Panc1 (cell line): ENCODE results near the gene AKAP13. TPM values are rescaled to one million over a fixed set of nuclear protein-coding genes. Genes with fewer than 3 reads are reported as not detected.

Experiments
- ATAC-seq: fragments of 200-7000 bp; cut with Tn5 transposase; 2 replicates; pipeline ENCODE4 v1.9.1; 2020; ENCODE audit warnings: mild to moderate bottlenecking, moderate library complexity
- BruUV-seq: library from RNA; stranded (reverse); fragments of 400-500 nt; replicated peaks from 2 replicates; lab custom pipeline; 2021; lab: Mats Ljungman, UMichigan
- CTCF ChIA-PET: fragments of 300-600 bp; sonication (Branson Sonifier 250); formaldehyde crosslinking; loops from one replicate; lab custom pipeline; 2022; ENCODE audit warnings: antibody characterized with exemption; lab: Charles Lee
- POLR2A ChIA-PET: fragments of 300-600 bp; sonication (Branson Sonifier 250); formaldehyde crosslinking; loops from one replicate; lab custom pipeline; 2022; ENCODE audit warnings: antibody characterized with exemption; lab: Charles Lee
- DNase-seq: peaks from one replicate; pipeline ENCODE4 v3.0.0-alpha.2; 2010; ENCODE audit warnings: low read depth, low spot score
- H3K27ac ChIP-seq: 2 replicates; pipeline ENCODE4 v1.5.1; 2011; ENCODE audit warnings: mild to moderate bottlenecking, low read length, inconsistent platforms
- H3K27me3 ChIP-seq: fragments of 200-500 bp; sonication (Bioruptor generic); 2 replicates; pipeline ENCODE4 v1.6.0; 2014; ENCODE audit warnings: low read length, inconsistent platforms; ENCODE audit not compliant: control insufficient read depth, insufficient read depth
- H3K36me3 ChIP-seq: fragments of 200-500 bp; sonication (Bioruptor generic); 2 replicates; pipeline ENCODE4 v1.5.1; 2014; ENCODE audit warnings: inconsistent platforms, mild to moderate bottlenecking, low read length, moderate library complexity; ENCODE audit not compliant: control insufficient read depth, insufficient read depth
- H3K4me1 ChIP-seq: 2 replicates; pipeline ENCODE4 v1.5.1; 2011; ENCODE audit warnings: inconsistent platforms, mild to moderate bottlenecking, low read length, moderate library complexity; ENCODE audit not compliant: control insufficient read depth, insufficient read depth
- H3K4me3 ChIP-seq, 2 experiments: 2 replicates each; pipeline ENCODE4 v1.5.1; 2011 to 2012; ENCODE audit warnings: low read depth in 2 of 2, low read length in 2 of 2, mild to moderate bottlenecking in 2 of 2, inconsistent platforms in 1 of 2, moderate library complexity in 1 of 2
- H3K9me3 ChIP-seq: fragments of 200-500 bp; sonication (Bioruptor generic); 2 replicates; pipeline ENCODE4 v1.5.1; 2014; ENCODE audit warnings: low read depth, mild to moderate bottlenecking, inconsistent platforms, low read length, moderate library complexity; ENCODE audit not compliant: control insufficient read depth, insufficient read depth
- CTCF ChIP-seq: fragments of 450-650 bp; IDR thresholded peaks from 2 replicates; pipeline ENCODE4 v1.5.1; 2017; ENCODE audit warnings: mild to moderate bottlenecking
- POLR2AphosphoS5 ChIP-seq: IDR thresholded peaks from 2 replicates; pipeline ENCODE4 v1.6.1; 2012; ENCODE audit warnings: mild to moderate bottlenecking, low read depth, low read length, moderate library complexity
- REST ChIP-seq, 2 experiments: IDR thresholded peaks; 2 replicates each; pipeline ENCODE4 v1.6.1; 2011 to 2012; ENCODE audit warnings: low read depth in 2 of 2, control low read depth in 1 of 2, low read length in 1 of 2, mild to moderate bottlenecking in 1 of 2, moderate library complexity in 1 of 2; ENCODE audit not compliant: insufficient read depth in 1 of 2
- SIN3A ChIP-seq: IDR thresholded peaks from 2 replicates; pipeline ENCODE4 v1.6.1; 2012; ENCODE audit warnings: low read depth, mild to moderate bottlenecking, low read length, moderate library complexity, borderline replicate concordance; ENCODE audit not compliant: insufficient read depth
- TCF7L2 ChIP-seq: IDR thresholded peaks from 2 replicates; pipeline ENCODE4 v1.6.1; 2011; ENCODE audit warnings: mild to moderate bottlenecking, low read depth, low read length, inconsistent platforms
- in situ Hi-C: cut with HindIII; loops from 2 replicates; pipeline ENCODE4 v1.10.0; 2016; ENCODE audit warnings: low sequenced_read_pairs, low pct_unique_long_range_greater_than_20kb
- intact Hi-C: fragments of 100-400 bp; cut with micrococcal nuclease; formaldehyde crosslinking; loops from one replicate; pipeline ENCODE4 v1.10.0; 2022; ENCODE audit not compliant: unreplicated experiment
- total RNA-seq: library from RNA; stranded (reverse); gene quantifications from one replicate; pipeline ENCODE4 v1.2.1, GENCODE V29; 2021; ENCODE audit not compliant: unreplicated experiment

AKAP13 gene
- total RNA-seq, 1 experiment from 2014 or later: 94.2 TPM

- intact Hi-C loops (no loop called here), in situ Hi-C loops (no loop called here)
- Histone ChIP-seq H3K4me3 (no peak overlapping the region), H3K36me3 (peaks cover 11% of the 10 kb centered on the region; the same call in 1 of the 2 replicates), H3K9me3 (no peaks in the 10 kb centered on the region), H3K27me3 (no peaks in the 10 kb centered on the region), H3K4me1 (no peaks in the 10 kb centered on the region), H3K27ac (no peak overlapping the region)
- no peak for DNase-seq
- CTCF ChIA-PET: no interaction called here
- POLR2A ChIA-PET: no interaction called here
- no peak for ATAC-seq
- BruUV-seq: no TSS peak
- no peak for TF ChIP-seq CTCF
- no peak for TF ChIP-seq SIN3A
- no peak for TF ChIP-seq TCF7L2
- TF ChIP-seq REST (IDR thresholded peaks at IDR 0.05; ENCODE audit: insufficient read depth in 1 of 2, low read depth in 2 of 2, low read length in 1 of 2): no peak
- TF ChIP-seq POLR2AphosphoS5: no peak
Measured at GRCh38 chr15:85671156-85671555, 290.8 kb downstream of the AKAP13 start.

GRCh38 chr15:85672332-85673084, 292.1 kb downstream of the AKAP13 start:
- no peak overlapping the region for H3K27ac ChIP-seq
- CTCF ChIA-PET: no interaction called here

More at GRCh38 chr15:85672332-85673084, 292.1 kb downstream of the AKAP13 start:
- in situ Hi-C loops: no loop called here
- H3K4me3 ChIP-seq: no peak overlapping the region
- POLR2A ChIA-PET: interaction anchor here (0.6 kb wide), 1 partner anchor 300 kb away, joined by 14 read pairs; no protein-coding TSS in a partner anchor
- H3K36me3 ChIP-seq: peaks cover 14% of the 10 kb centered on the region; the same call in 1 of the 2 replicates
- H3K4me1 ChIP-seq: no peaks in the 10 kb centered on the region
- H3K27me3 ChIP-seq: no peaks in the 10 kb centered on the region
- H3K9me3 ChIP-seq: no peaks in the 10 kb centered on the region
- intact Hi-C loops: no loop called here
- DNase-seq (no peak), ATAC-seq (no peak)
- TF ChIP-seq TCF7L2 (no peak), POLR2AphosphoS5 (no peak), CTCF (no peak), REST (IDR thresholded peaks at IDR 0.05; ENCODE audit: insufficient read depth in 1 of 2, low read depth in 2 of 2, low read length in 1 of 2) (no peak), SIN3A (no peak)
- BruUV-seq: no TSS peak
